Endothelial cell of hepatic sinusoid (primary cell): Measurements from ENCODE around the gene MED27.

ENCODE experiments used
- in situ Hi-C: cut with HindIII; loops from 2 replicates; pipeline ENCODE4 v1.10.0; 2017; ENCODE audit warnings: low sequenced_read_pairs

MED27 gene

GRCh38 chr9:132044176-132044875, 35.3 kb downstream of the MED27 start:
- in situ Hi-C loops = no loop called here

GRCh38 chr9:132043708-132044107, 36.0 kb downstream of the MED27 start:
- in situ Hi-C loops = no loop called here

- in situ Hi-C loops = no loop called here
Observed at GRCh38 chr9:132042324-132042723, 37.3 kb downstream of the MED27 start.

GRCh38 chr9:132041798-132042197, 37.9 kb downstream of the MED27 start:
- in situ Hi-C loops = no loop called here

- in situ Hi-C loops = no loop called here
Observed at GRCh38 chr9:132040808-132041207, 38.9 kb downstream of the MED27 start.

GRCh38 chr9:132040246-132040645, 39.4 kb downstream of the MED27 start:
- in situ Hi-C loops = no loop called here

- in situ Hi-C loops = no loop called here
Observed at GRCh38 chr9:132039284-132039683, 40.4 kb downstream of the MED27 start.

- in situ Hi-C loops = no loop called here
Observed at GRCh38 chr9:132037458-132037857, 42.2 kb downstream of the MED27 start.

- in situ Hi-C loops = no loop called here
Observed at GRCh38 chr9:132036521-132036920, 43.1 kb downstream of the MED27 start.

- in situ Hi-C loops = no loop called here
Observed at GRCh38 chr9:132035679-132036078, 44.0 kb downstream of the MED27 start.

- in situ Hi-C loops = no loop called here
Observed at GRCh38 chr9:132032238-132032950, 47.3 kb downstream of the MED27 start.

GRCh38 chr9:132031467-132032237, 48.0 kb downstream of the MED27 start:
- in situ Hi-C loops = no loop called here

- in situ Hi-C loops = no loop called here
Observed at GRCh38 chr9:132030626-132031325, 48.9 kb downstream of the MED27 start.

GRCh38 chr9:132027752-132028663, 51.7 kb downstream of the MED27 start:
- in situ Hi-C loops = no loop called here

GRCh38 chr9:132026932-132027585, 52.6 kb downstream of the MED27 start:
- in situ Hi-C loops = no loop called here

- in situ Hi-C loops = no loop called here
Observed at GRCh38 chr9:132025766-132026165, 53.9 kb downstream of the MED27 start.

- in situ Hi-C loops = no loop called here
Observed at GRCh38 chr9:132024589-132024988, 55.1 kb downstream of the MED27 start.

GRCh38 chr9:132023419-132024180, 56.1 kb downstream of the MED27 start:
- in situ Hi-C loops = no loop called here
